ENCODE data around the gene AREG. TPM values are rescaled to one million over a fixed set of nuclear protein-coding genes. Genes with fewer than 3 reads are reported as not detected.

AREG gene
- total RNA-seq, 6 donors from 2014 or later = 13.6 to 54.7 (median 37.0) TPM

DNA sequence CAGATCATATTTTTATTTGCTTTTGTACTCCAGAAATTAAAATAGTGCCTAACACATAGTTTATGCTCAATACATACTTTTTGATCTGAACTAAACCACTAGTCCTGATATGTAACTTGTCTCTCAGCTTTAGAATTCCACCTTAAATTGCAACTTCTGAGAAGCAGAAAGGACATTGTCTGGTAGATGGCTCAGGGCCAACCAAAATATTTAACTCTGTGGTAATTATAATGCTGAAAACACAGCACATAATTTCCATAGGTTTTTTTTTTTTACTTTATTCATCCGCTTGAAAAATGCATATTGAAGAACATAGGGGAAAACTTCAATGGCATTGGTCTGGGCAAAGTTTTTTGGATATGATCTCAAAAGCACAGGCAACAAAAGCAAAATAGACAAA is 59.3 kb downstream of the AREG start:
- no peak for ATAC-seq (ENCODE audit: low FRiP score in 2 of 2)
- Histone ChIP-seq H3K4me1 (peaks cover 0 to 9% (median 6%) of the 10 kb centered on the region in 4 donors), H3K27me3 (no peaks in the 10 kb centered on the region), H3K4me3 (no peak overlapping the region), H3K27ac (no peak overlapping the region), H3K36me3 (no peaks in the 10 kb centered on the region), H3K9me3 (no peaks in the 10 kb centered on the region)
- TF ChIP-seq POLR2AphosphoS5 (IDR thresholded peaks at IDR 0.05) = no peak
- TF ChIP-seq, protein P1, sequence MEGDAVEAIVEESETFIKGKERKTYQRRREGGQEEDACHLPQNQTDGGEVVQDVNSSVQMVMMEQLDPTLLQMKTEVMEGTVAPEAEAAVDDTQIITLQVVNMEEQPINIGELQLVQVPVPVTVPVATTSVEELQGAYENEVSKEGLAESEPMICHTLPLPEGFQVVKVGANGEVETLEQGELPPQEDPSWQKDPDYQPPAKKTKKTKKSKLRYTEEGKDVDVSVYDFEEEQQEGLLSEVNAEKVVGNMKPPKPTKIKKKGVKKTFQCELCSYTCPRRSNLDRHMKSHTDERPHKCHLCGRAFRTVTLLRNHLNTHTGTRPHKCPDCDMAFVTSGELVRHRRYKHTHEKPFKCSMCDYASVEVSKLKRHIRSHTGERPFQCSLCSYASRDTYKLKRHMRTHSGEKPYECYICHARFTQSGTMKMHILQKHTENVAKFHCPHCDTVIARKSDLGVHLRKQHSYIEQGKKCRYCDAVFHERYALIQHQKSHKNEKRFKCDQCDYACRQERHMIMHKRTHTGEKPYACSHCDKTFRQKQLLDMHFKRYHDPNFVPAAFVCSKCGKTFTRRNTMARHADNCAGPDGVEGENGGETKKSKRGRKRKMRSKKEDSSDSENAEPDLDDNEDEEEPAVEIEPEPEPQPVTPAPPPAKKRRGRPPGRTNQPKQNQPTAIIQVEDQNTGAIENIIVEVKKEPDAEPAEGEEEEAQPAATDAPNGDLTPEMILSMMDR (IDR thresholded peaks at IDR 0.05) = no peak
- TF ChIP-seq EP300 (IDR thresholded peaks at IDR 0.05) = no peak
- no peak for TF ChIP-seq POLR2A (IDR thresholded peaks at IDR 0.05)
- WGBS, 2 donors = 49 to 61% methylated on average over 1 of the region's 1 CpG
- DNase-seq = no peak

Other genes with a start within 250 kb of the AREG start
- gene EPGN, start 136.7 kb upstream of the AREG start, total RNA-seq = 1 to 10 TPM in 2 of 6 donors, under 1 TPM in 2, not detected in 2; 0.34 to 7.1 (median 0.94) TPM
- gene EREG, start 80.0 kb upstream of the AREG start, total RNA-seq = 1 to 10 TPM in 5 of 6 donors, under 1 TPM in 1; 0.94 to 3.7 (median 1.1) TPM